ENCODE data around the gene RNF207.

- TF ChIP-seq, protein P1, sequence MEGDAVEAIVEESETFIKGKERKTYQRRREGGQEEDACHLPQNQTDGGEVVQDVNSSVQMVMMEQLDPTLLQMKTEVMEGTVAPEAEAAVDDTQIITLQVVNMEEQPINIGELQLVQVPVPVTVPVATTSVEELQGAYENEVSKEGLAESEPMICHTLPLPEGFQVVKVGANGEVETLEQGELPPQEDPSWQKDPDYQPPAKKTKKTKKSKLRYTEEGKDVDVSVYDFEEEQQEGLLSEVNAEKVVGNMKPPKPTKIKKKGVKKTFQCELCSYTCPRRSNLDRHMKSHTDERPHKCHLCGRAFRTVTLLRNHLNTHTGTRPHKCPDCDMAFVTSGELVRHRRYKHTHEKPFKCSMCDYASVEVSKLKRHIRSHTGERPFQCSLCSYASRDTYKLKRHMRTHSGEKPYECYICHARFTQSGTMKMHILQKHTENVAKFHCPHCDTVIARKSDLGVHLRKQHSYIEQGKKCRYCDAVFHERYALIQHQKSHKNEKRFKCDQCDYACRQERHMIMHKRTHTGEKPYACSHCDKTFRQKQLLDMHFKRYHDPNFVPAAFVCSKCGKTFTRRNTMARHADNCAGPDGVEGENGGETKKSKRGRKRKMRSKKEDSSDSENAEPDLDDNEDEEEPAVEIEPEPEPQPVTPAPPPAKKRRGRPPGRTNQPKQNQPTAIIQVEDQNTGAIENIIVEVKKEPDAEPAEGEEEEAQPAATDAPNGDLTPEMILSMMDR (IDR thresholded peaks at IDR 0.05) = no peak
- TF ChIP-seq ZFX (IDR thresholded peaks at IDR 0.05; ENCODE audit: borderline replicate concordance) = no peak
Measured at GRCh38 chr1:6233376-6233775, 27.5 kb downstream of the RNF207 start.

Data from 22Rv1 (cell line).